Right lobe of liver (tissue), 6 donors: ENCODE measurements around the gene EPB41L3. TPM values are rescaled to one million over a fixed set of nuclear protein-coding genes. Genes with fewer than 3 reads are reported as not detected.

ENCODE experiments used
- ATAC-seq, 4 donors: fragments of 200-7000 bp; cut with Tn5 transposase; one replicate each; pipeline ENCODE4 v1.9.1; 2020; ENCODE audit warnings: mild to moderate bottlenecking in 4 of 4, moderate library complexity in 4 of 4
- DNase-seq, 3 donors: peaks; one replicate each; pipeline ENCODE4 v3.0.0-alpha.2; 2020
- H3K27ac ChIP-seq, 3 donors: fragments of 200-600 bp; one replicate each; pipeline ENCODE4 v1.8.0; 2022
- H3K27me3 ChIP-seq, 2 donors: fragments of 200-600 bp; one replicate each; pipeline ENCODE4 v1.8.0; 2022
- H3K36me3 ChIP-seq, 4 donors: fragments of 200-600 bp; sonication (generic) in 1 of 4; one replicate each; pipeline versions ENCODE4 v1.5.1 to v1.8.0; 2017 to 2022; ENCODE audit warnings: control low read depth in 1 of 4
- H3K4me1 ChIP-seq, 4 donors: fragments of 200-600 bp; sonication (generic) in 1 of 4; one replicate each; pipeline versions ENCODE4 v1.5.1 to v1.8.0; 2017 to 2022; ENCODE audit warnings: control low read depth in 1 of 4
- H3K4me3 ChIP-seq, 3 donors: fragments of 200-600 bp; one replicate each; pipeline ENCODE4 v1.8.0; 2022
- H3K9me3 ChIP-seq, 4 donors: fragments of 200-600 bp; sonication (generic) in 1 of 4; one replicate each; pipeline versions ENCODE4 v1.5.1 to v1.8.0; 2017 to 2022; ENCODE audit warnings: control low read depth in 1 of 4
- CTCF ChIP-seq, 4 donors: fragments of 200-600 bp in 3 of 4; fragments of 450-650 bp in 1 of 4; IDR thresholded peaks; one replicate each; pipeline versions ENCODE4 v1.5.1 to v1.8.0; 2016 to 2022; ENCODE audit warnings: antibody characterized with exemption in 4 of 4, mild to moderate bottlenecking in 2 of 4
- POLR2A ChIP-seq: fragments of 450-650 bp; IDR thresholded peaks from one replicate; pipeline ENCODE4 v1.6.1; 2017; ENCODE audit warnings: antibody characterized with exemption, mild to moderate bottlenecking
- WGBS: methylation state at CpG from one replicate; pipeline ENCODE4 v1.1.6; 2018; ENCODE audit warnings: low coverage, low lambda C conversion rate; ENCODE audit not compliant: insufficient coverage; ENCODE audit errors: missing lambda C conversion rate; 5-methylcytosine and 5-hydroxymethylcytosine counted together
- intact Hi-C, 2 donors: fragments of 100-400 bp; cut with DNase I; formaldehyde crosslinking; loops; one replicate each; pipeline versions ENCODE4 v1.11.2 to v1.14.1; 2022
- total RNA-seq, 6 experiments: library from RNA; depleted of rRNA in 2 of 6; stranded (reverse); fragments of >200 nt in 2 of 6; fragmentation: NEBNext Ultra II Directional in 3 of 6; extraction: Animal tissue kit (Norgen Biotek cat#: 25700) in 3 of 6; gene quantifications; one replicate each; pipeline versions ENCODE4 v1.1.0 to v1.2.4, GENCODE V29; 2016 to 2023
- donor health status: DM: no; HTN: yes; CAD: no.
- donor health status: DM: no; HTN: no; CAD: no.
- donor health status: DM: no; HTN: no; CAD: no.
- donor health status: DM: no; HTN: yes; CAD: no.
- donor health status: DM: no; HTN: yes; CAD: no.

The EPB41L3 gene
- total RNA-seq, 6 experiments from 2014 or later, result 3.3 to 20.3 (median 6.2) TPM

DNA sequence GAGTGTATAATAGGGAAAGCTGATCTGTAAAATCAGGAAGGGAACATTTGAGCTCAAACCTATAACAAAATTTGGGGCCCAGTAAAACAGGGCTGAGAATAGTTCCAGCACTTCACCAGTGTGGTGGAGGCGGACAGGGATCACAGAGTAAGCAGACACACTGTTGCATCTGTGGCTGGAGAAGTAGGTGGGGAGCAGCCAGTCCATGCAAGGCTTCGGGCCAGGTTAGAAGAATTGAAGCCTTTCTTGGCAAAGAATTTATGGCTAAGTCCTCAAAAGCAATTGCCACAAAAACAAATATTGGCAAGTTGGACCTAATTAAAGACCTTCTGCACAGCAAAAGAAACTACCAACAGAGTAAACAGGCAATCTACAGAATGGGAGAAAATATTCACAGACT lies 154.4 kb downstream of the EPB41L3 start:
- DNase-seq (no peak), ATAC-seq (no peak)
- Histone ChIP-seq H3K36me3 (no peaks in the 10 kb centered on the region), H3K27me3 (no peaks in the 10 kb centered on the region), H3K27ac (no peak overlapping the region), H3K9me3 (no peaks in the 10 kb centered on the region), H3K4me3 (no peak overlapping the region), H3K4me1 (no peaks in the 10 kb centered on the region)
- TF ChIP-seq POLR2A, result no peak
- TF ChIP-seq CTCF (IDR thresholded peaks at IDR 0.05), result no peak
- 59% methylated on average over 2 of the region's 2 CpGs for WGBS
- intact Hi-C loops, result no loop called here

- no peaks in the 10 kb centered on the region for H3K36me3 ChIP-seq
- no peaks in the 10 kb centered on the region for H3K4me1 ChIP-seq
- ATAC-seq (no peak), DNase-seq (no peak)
- intact Hi-C loops, result no loop called here
- no peak overlapping the region for H3K27ac ChIP-seq
- WGBS, result 56% methylated on average over 2 of the region's 3 CpGs
- no peaks in the 10 kb centered on the region for H3K27me3 ChIP-seq
- TF ChIP-seq CTCF (IDR thresholded peaks at IDR 0.05) (no peak), POLR2A (no peak)
- no peaks in the 10 kb centered on the region for H3K9me3 ChIP-seq
- no peak overlapping the region for H3K4me3 ChIP-seq
These were observed 154.9 kb downstream of the EPB41L3 start for GRCh38 chr18:5388896-5389295.

- DNase-seq, result no peak
- peak in 1 of 4 donors; percentile 24 for ATAC-seq
- no peaks in the 10 kb centered on the region for H3K36me3 ChIP-seq
- H3K4me3 ChIP-seq, result no peak overlapping the region
- no peak overlapping the region for H3K27ac ChIP-seq
- no peaks in the 10 kb centered on the region for H3K4me1 ChIP-seq
- WGBS, result 53% methylated on average over 2 of the region's 2 CpGs
- intact Hi-C loops, result no loop called here
- TF ChIP-seq POLR2A (no peak), CTCF (IDR thresholded peaks at IDR 0.05) (no peak)
- H3K27me3 ChIP-seq, result no peaks in the 10 kb centered on the region
- H3K9me3 ChIP-seq, result no peaks in the 10 kb centered on the region
These were observed 163.2 kb downstream of the EPB41L3 start for GRCh38 chr18:5380586-5380985.

DNA sequence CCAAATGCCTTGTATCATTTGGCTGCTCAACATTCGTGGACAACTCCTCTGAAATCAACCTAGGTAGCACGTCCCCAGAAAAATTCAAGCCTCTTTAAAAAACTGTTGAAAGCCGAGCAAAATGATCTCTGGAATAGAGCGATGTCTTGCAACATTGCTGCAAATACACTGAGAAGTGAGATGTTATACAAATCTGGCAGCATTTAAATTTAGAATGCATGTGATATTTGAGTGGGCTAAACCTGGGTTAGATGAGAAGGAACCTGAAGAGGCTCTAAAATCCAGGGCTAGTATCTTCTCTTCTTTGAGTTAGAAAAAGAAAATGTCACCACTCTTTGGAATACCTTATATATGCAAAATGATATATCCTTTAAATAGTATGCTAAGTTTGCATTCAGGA lies 166.8 kb downstream of the EPB41L3 start:
- no peak overlapping the region for H3K4me3 ChIP-seq
- no peak for DNase-seq
- no peak for TF ChIP-seq CTCF (IDR thresholded peaks at IDR 0.05)
- no peak for TF ChIP-seq POLR2A
- H3K9me3 ChIP-seq, result no peaks in the 10 kb centered on the region
- intact Hi-C loops, result no loop called here
- no peak for ATAC-seq
- no peaks in the 10 kb centered on the region for H3K4me1 ChIP-seq
- no peaks in the 10 kb centered on the region for H3K36me3 ChIP-seq
- H3K27me3 ChIP-seq, result no peaks in the 10 kb centered on the region
- H3K27ac ChIP-seq, result no peak overlapping the region
- WGBS, result 62% methylated on average over 4 of the region's 4 CpGs

DNA sequence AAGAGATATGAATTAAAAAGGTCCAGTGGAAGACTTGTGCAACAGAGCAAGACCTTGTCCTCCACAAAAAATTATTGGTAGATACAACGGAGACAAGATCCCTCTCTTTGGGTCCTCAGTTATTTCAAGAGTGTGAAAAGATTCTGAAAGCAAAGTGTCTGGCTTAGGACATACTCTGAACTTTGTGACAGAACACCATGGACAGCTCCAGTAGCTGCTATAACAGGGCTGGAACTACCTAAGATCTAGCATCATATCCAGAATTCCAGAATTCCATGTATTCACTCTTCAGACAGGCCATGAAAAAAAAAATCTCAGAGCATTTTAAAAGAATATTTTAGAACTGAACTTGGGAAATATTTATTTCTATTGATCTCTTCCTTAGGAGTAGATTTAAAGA lies 173.5 kb downstream of the EPB41L3 start:
- WGBS, result 43% methylated on average over 1 of the region's 1 CpG
- H3K4me3 ChIP-seq, result no peak overlapping the region
- no peaks in the 10 kb centered on the region for H3K36me3 ChIP-seq
- H3K4me1 ChIP-seq, result no peaks in the 10 kb centered on the region
- no peaks in the 10 kb centered on the region for H3K9me3 ChIP-seq
- intact Hi-C loops, result no loop called here
- ATAC-seq, result no peak
- no peak overlapping the region for H3K27ac ChIP-seq
- no peak for DNase-seq
- no peaks in the 10 kb centered on the region for H3K27me3 ChIP-seq
- no peak for TF ChIP-seq POLR2A
- no peak for TF ChIP-seq CTCF (IDR thresholded peaks at IDR 0.05)
